Upper lobe of left lung (tissue), 4 donors: Measurements from ENCODE around the gene GMIP.

Experiments used
- POLR2A ChIP-seq, 4 donors: fragments of 450-650 bp; IDR thresholded peaks; one replicate each; pipeline ENCODE4 v1.5.1; 2016 to 2017; ENCODE audit warnings: antibody characterized with exemption in 4 of 4, mild to moderate bottlenecking in 2 of 4
- TF ChIP-seq, protein P1 (sequence below), 6 experiments: fragments of 450-650 bp in 4 of 6; fragments of 200-600 bp in 2 of 6; sonication (generic) in 2 of 6; IDR thresholded peaks; one replicate each; pipeline ENCODE4 v1.5.1; 2016 to 2019; ENCODE audit warnings: antibody characterized with exemption in 6 of 6

DNA sequence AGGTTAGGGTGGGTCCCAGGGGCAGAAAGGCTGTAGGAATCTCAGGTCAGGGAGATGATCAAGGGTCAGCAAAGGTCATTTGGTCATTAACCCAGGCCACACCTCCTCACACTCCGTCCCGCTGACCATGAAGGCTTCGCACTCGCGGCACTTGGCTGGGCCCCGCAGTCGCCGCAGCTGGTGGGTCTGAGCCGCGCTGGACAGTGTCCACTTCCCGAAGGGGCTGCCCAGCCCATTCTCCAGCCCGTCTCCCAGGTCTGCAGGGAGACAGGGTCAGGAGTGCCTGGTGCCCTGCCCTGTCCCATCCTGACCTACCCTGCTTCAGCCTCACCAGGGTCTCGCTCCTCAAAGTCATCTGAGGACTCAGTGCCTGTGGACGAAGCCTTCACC is 8.1 kb downstream of the GMIP start:
- no peak for TF ChIP-seq POLR2A (IDR thresholded peaks at IDR 0.05)
- TF ChIP-seq, protein P1, sequence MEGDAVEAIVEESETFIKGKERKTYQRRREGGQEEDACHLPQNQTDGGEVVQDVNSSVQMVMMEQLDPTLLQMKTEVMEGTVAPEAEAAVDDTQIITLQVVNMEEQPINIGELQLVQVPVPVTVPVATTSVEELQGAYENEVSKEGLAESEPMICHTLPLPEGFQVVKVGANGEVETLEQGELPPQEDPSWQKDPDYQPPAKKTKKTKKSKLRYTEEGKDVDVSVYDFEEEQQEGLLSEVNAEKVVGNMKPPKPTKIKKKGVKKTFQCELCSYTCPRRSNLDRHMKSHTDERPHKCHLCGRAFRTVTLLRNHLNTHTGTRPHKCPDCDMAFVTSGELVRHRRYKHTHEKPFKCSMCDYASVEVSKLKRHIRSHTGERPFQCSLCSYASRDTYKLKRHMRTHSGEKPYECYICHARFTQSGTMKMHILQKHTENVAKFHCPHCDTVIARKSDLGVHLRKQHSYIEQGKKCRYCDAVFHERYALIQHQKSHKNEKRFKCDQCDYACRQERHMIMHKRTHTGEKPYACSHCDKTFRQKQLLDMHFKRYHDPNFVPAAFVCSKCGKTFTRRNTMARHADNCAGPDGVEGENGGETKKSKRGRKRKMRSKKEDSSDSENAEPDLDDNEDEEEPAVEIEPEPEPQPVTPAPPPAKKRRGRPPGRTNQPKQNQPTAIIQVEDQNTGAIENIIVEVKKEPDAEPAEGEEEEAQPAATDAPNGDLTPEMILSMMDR (IDR thresholded peaks at IDR 0.05) = no peak
